Smooth muscle cell (in vitro differentiated cells): ENCODE results near the gene MUC5B. TPM values are rescaled to one million over a fixed set of nuclear protein-coding genes. Genes with fewer than 3 reads are reported as not detected.

Source experiments
- DNase-seq: peaks from one replicate; lab custom pipeline; 2025; ENCODE audit not compliant: unreplicated experiment; lab: John Stamatoyannopoulos, UW
- H2AFZ ChIP-seq: fragments of 200-600 bp; sonication (generic); 2 replicates; pipeline ENCODE4 v1.6.0; 2016; ENCODE audit warnings: antibody characterized with exemption, low read depth, mild to moderate bottlenecking
- H3F3A ChIP-seq: fragments of 200-600 bp; sonication (generic); 2 replicates; pipeline ENCODE4 v1.6.0; 2017; ENCODE audit warnings: antibody characterized with exemption, low read depth
- H3K27ac ChIP-seq: fragments of 200-600 bp; sonication (generic); 2 replicates; pipeline ENCODE4 v1.5.1; 2016; ENCODE audit warnings: low read depth, mild to moderate bottlenecking
- H3K27me3 ChIP-seq: fragments of 200-600 bp; sonication (generic); 2 replicates; pipeline ENCODE4 v1.6.1; 2016; ENCODE audit warnings: low read depth, mild to moderate bottlenecking
- H3K36me3 ChIP-seq: fragments of 200-600 bp; sonication (generic); 2 replicates; pipeline ENCODE4 v1.5.1; 2016; ENCODE audit warnings: low read depth
- H3K4me1 ChIP-seq: fragments of 200-600 bp; sonication (generic); 2 replicates; pipeline ENCODE4 v1.5.1; 2016; ENCODE audit warnings: low read depth
- H3K4me2 ChIP-seq: fragments of 200-600 bp; sonication (generic); 2 replicates; pipeline ENCODE4 v1.6.0; 2016; ENCODE audit warnings: mild to moderate bottlenecking
- H3K4me3 ChIP-seq: fragments of 200-600 bp; sonication (generic); 2 replicates; pipeline ENCODE4 v1.5.1; 2016; ENCODE audit warnings: mild to moderate bottlenecking
- H3K79me2 ChIP-seq: fragments of 200-600 bp; sonication (generic); 2 replicates; pipeline ENCODE4 v1.6.0; 2016; ENCODE audit warnings: low read depth, mild to moderate bottlenecking
- H3K9ac ChIP-seq: fragments of 200-600 bp; sonication (generic); 2 replicates; pipeline ENCODE4 v1.6.0; 2016; ENCODE audit warnings: low read depth
- H3K9me3 ChIP-seq: fragments of 200-600 bp; sonication (generic); replicated peaks from 2 replicates; pipeline ENCODE4 v1.5.1; 2016; ENCODE audit warnings: low read depth
- H4K20me1 ChIP-seq: fragments of 200-600 bp; sonication (generic); 2 replicates; pipeline ENCODE4 v1.6.0; 2016; ENCODE audit warnings: low read depth
- WGBS: methylation state at CpG from one replicate; pipeline ENCODE4 v1.1.7; 2016; ENCODE audit warnings: low lambda C conversion rate; 5-methylcytosine and 5-hydroxymethylcytosine counted together
- polyA plus RNA-seq: library from polyadenylated mRNA; unstranded; fragments of >200 nt; fragmentation: Nextera tagmentation; extraction: Ambion mirVana; gene quantifications from 2 replicates; pipeline ENCODE4 v1.2.1, GENCODE V29; 2016
- total RNA-seq: library from RNA; depleted of rRNA; stranded (reverse); fragments of >200 nt; gene quantifications from 2 replicates; pipeline ENCODE4 v1.2.3, GENCODE V29; 2014
- TF ChIP-seq, protein P1 (sequence below): fragments of 200-600 bp; sonication (generic); IDR thresholded peaks from 2 replicates; pipeline ENCODE4 v1.5.1; 2017; ENCODE audit warnings: borderline replicate concordance, mild to moderate bottlenecking, antibody characterized with exemption; ENCODE audit not compliant: insufficient read depth, poor library complexity, severe bottlenecking

The MUC5B gene
- total and polyA plus RNA-seq, 2 experiments from 2014 or later = not detected

DNA sequence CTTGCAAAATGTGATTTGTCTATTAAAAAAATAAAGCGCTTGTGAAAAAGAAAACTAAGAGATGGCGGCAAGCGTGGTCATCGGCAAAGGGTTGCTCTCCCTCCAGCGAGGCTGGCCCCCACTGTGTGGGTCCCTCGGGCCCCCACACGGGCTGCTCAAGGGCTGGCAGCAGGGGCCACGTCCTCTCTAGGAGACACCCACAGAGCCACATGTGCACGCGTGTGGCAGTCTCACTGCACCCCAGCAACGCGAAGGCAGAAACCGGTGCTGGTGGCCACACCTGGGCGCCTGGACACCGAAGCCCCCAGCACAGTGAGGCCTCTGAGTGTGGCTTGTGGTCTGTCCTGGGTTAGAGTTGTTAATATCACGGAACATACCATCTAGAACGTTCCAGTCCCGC, 52.2 kb downstream of the MUC5B start:
- WGBS = 93% methylated on average over 18 of the region's 18 CpGs
- H3K27me3 ChIP-seq = no peaks in the 10 kb centered on the region
- no peak overlapping the region for H2AFZ ChIP-seq
- no peaks in the 10 kb centered on the region for H3K9me3 ChIP-seq
- H3K79me2 ChIP-seq = no peaks in the 10 kb centered on the region
- TF ChIP-seq, protein P1, sequence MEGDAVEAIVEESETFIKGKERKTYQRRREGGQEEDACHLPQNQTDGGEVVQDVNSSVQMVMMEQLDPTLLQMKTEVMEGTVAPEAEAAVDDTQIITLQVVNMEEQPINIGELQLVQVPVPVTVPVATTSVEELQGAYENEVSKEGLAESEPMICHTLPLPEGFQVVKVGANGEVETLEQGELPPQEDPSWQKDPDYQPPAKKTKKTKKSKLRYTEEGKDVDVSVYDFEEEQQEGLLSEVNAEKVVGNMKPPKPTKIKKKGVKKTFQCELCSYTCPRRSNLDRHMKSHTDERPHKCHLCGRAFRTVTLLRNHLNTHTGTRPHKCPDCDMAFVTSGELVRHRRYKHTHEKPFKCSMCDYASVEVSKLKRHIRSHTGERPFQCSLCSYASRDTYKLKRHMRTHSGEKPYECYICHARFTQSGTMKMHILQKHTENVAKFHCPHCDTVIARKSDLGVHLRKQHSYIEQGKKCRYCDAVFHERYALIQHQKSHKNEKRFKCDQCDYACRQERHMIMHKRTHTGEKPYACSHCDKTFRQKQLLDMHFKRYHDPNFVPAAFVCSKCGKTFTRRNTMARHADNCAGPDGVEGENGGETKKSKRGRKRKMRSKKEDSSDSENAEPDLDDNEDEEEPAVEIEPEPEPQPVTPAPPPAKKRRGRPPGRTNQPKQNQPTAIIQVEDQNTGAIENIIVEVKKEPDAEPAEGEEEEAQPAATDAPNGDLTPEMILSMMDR = no peak
- peaks cover 7% of the 10 kb centered on the region for H3F3A ChIP-seq
- no peaks in the 10 kb centered on the region for H3K4me1 ChIP-seq
- no peak for DNase-seq
- no peak overlapping the region for H3K27ac ChIP-seq
- no peaks in the 10 kb centered on the region for H3K36me3 ChIP-seq
- no peak overlapping the region for H3K9ac ChIP-seq
- H3K4me3 ChIP-seq = no peak overlapping the region
- H4K20me1 ChIP-seq = peaks cover 44% of the 10 kb centered on the region
- no peak overlapping the region for H3K4me2 ChIP-seq

DNA sequence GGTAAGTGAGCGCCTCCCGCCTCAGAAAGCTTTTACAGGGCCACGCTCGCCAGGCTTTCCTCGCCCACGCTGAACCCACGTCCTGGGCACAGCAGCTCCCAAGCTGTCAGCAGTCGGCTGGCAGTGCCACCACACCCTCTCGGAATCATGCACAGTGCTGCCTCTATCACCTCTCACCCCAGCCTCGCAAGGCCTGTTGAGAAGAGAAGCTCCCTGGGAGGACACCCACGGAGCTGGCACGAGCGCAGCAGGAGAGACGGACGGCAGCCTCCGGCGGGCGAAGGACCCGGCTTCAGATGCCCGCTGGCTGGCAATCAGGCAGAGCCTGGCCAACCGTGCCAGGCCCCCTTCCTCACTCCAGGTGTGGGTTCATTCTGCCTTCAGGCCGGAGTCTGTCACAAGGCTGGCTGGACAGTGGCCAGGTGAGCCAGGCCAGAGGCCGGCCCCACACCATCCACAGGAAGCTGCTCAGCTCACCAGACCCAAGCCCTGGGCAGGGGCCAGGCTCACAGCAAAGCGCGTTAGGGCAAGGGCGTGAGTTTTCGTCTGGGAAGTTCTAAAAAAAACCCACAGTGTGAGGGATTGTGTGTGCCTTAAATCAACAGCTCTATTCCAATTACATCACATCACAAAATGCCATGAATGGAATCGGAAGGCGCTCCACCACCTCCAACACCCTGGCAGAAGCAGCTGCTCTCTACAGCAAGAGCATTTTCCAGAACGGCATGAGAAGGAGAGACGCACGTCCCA, 53.4 kb downstream of the MUC5B start:
- Histone ChIP-seq H2AFZ (no peak overlapping the region), H3K79me2 (no peaks in the 10 kb centered on the region), H3K4me3 (no peak overlapping the region), H3K9me3 (no peaks in the 10 kb centered on the region), H4K20me1 (peaks cover 43% of the 10 kb centered on the region), H3K9ac (no peak overlapping the region), H3F3A (peaks cover 5% of the 10 kb centered on the region), H3K36me3 (no peaks in the 10 kb centered on the region), H3K4me2 (no peak overlapping the region), H3K27me3 (no peaks in the 10 kb centered on the region), H3K4me1 (no peaks in the 10 kb centered on the region), H3K27ac (no peak overlapping the region)
- DNase-seq = no peak
- TF ChIP-seq, protein P1 = no peak
- 96% methylated on average over 32 of the region's 32 CpGs for WGBS

DNA sequence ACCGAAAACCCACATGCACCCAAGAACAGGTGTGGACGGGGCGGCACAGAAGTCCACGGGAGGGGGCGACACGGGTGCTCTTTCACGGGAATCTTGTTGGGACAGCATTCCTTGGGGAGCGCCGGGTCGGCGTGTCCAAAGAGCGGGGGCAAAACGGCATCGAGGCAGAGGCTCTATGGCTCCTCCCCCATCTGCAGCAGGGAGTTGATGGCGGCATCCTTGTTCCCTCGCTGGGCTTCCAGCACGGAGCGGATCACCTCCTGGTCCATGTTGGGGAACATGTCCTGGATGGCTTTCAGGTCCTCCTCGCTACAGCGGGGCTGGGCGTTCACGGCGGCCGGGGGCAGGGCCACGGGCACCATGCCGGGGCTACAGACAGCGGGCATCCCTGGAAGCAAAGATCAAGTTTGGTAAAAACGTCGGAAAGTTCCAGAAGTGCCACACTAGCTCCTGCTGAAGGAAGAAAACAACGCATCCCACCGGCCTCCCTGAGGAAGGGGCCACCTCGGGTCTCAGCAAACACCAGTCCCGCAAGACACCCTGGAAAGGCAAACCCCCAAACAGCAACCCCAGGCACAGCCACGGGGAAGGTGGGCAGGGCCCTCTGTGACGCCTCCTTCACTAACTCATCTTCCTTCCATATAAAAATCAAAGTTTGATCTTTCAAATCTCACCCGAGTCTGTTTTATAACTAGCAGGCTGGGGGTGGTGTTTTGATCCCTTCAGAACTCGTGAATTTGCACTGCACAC, 54.2 kb downstream of the MUC5B start:
- Histone ChIP-seq H3K4me2 (no peak overlapping the region), H3K4me3 (no peak overlapping the region), H3K27ac (no peak overlapping the region), H3K36me3 (no peaks in the 10 kb centered on the region), H3K79me2 (no peaks in the 10 kb centered on the region), H3K27me3 (no peaks in the 10 kb centered on the region), H3K9me3 (no peaks in the 10 kb centered on the region), H4K20me1 (peaks cover 41% of the 10 kb centered on the region), H3K9ac (no peak overlapping the region), H2AFZ (no peak overlapping the region), H3F3A (no peaks in the 10 kb centered on the region), H3K4me1 (no peaks in the 10 kb centered on the region)
- no peak for DNase-seq
- WGBS = 97% methylated on average over 37 of the region's 37 CpGs
- TF ChIP-seq, protein P1 = no peak
